D721Med (cell line): ENCODE results near the gene DIS3L2.

ENCODE experiments used
- DNase-seq: peaks from one replicate; pipeline ENCODE4 v3.0.0; 2011; ENCODE audit warnings: low spot score; ENCODE audit not compliant: insufficient read length
- FAIRE-seq: peaks from 2 replicates; lab custom pipeline; 2011; peaks lifted over from hg19 to GRCh38; lab: Jason Lieb, UNC
- CTCF ChIP-seq: IDR thresholded peaks from 2 replicates; pipeline ENCODE4 v1.5.1; 2012; ENCODE audit warnings: mild to moderate bottlenecking, control low read depth; ENCODE audit not compliant: insufficient read depth; ENCODE audit errors: missing control alignments

Gene DIS3L2

GRCh38 chr2:231920795-231921194 lies 40.7 kb upstream of the DIS3L2 start:
- no peak for FAIRE-seq
- DNase-seq, result peak; percentile 7
- TF ChIP-seq CTCF, result no peak

DNA sequence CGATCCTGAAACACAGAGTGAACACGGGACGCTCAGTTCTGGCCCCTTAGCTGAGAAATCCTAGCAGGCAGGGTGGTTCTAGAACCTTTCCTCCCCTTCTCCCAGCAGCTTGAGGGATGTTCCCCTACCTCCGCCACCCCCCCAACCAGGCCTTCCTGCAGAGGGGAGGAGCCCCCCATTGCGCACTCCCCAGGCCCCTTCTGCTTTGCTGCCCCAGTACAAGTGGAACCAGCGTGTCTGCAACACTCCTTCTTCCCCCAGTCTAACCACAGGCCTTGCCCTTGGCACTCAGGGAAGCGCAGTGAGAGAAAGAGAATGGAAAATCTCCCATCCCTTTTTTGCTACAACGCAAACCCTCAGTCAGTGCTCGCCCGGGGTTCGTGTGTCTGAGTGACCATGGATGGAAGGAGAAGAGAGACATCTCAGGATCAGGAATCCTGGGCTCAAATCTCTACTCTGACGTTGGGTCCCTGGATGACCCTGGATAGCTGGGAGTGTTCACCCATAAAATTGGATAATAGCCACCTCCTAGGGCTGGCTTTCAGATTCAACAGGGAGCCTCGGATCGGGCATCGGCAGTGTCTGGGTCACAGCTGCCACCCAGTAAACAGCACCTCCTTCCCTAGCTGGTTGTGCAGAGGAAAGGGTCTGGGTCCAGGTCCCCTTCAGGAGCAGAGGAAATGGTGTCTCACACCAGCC lies 39.1 kb upstream of the DIS3L2 start:
- FAIRE-seq, result no peak
- DNase-seq, result peak; percentile 7
- no peak for TF ChIP-seq CTCF

DNA sequence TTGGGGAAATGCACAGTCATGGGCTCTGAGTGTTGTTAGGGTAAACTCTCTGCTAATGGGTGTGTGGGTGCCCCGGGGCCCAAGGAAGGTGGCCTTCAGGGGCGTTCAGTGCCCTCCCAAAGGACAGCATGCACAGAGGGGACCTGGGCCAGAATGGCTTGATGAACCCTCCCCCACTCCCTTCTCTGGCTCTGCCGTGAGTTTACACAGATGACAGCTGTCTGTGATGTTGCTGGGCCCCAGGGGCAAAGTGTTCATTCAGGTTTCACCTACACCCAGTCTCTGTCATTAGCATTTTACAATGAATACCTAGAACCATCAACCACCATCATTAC lies 38.5 kb upstream of the DIS3L2 start:
- no peak for FAIRE-seq
- TF ChIP-seq CTCF, result no peak
- no peak for DNase-seq

- DNase-seq, result no peak
- FAIRE-seq, result no peak
These were observed 37.3 kb upstream of the DIS3L2 start for GRCh38 chr2:231923951-231924888.

DNA sequence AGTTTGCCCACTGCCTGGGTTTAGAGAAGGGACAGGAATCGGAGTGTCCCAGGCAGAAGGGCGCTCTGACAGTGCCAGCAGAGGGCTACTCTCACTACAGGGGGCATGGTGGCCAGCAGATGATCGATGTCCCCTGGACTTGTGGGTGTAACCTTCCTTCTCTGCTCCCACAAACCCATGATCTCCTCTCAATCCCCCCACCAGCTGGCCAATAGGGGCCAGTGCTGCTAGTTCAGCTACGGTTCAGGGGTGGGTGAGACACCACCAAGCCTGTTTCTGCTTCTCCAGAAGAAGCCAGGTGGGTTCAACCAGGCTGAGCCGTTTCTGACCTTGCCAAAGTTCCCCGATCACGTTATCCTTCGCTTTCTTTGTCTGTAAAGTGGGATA lies 36.6 kb upstream of the DIS3L2 start:
- TF ChIP-seq CTCF, result no peak
- FAIRE-seq (no peak), DNase-seq (no peak)

More at GRCh38 chr2:231923951-231924888, 37.3 kb upstream of the DIS3L2 start:
- no peak for TF ChIP-seq CTCF

DNA sequence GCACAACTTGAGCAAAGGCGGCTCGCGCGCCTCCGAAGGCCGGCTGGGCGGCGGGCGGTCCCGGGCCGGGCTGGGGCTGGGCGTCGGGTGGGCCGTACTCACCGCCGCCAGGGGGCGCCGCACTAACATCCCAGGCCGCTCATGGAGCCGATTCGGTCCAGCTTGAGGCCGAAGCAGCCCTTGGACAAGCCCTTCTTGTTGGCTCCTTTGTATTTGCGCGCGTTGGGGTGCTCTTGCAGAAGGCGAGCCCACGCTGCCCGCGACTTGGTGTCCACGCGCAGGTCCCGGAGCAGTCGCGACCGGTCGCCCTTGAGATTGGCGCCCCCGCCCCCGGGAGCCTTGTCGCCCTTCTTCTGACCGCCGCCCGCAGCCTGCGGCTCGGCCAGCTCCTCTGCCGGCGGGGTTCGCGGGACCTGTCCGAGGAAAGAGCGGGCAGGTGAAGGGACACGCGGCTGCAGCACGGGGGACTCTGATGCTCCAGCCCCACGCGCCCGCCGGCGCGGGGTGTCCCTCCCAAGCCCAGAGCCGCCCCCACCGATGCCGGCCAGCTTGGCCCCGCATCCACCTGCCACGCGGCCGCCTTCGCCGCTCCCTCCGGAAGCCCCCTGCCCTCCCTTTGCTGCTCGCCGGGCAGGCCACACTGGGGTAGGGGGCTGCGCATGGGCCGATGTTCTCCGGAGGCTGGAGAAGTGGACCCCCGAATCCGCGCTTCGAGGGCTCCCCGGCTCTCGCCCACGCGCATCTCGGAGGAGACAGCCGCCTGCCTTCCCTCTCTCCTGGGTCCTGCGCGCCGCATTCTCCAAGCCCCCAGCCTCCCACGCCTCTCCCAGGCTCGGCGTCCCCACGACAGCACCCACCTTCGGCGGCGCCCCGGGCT lies 36.0 kb upstream of the DIS3L2 start:
- FAIRE-seq, result no peak
- TF ChIP-seq CTCF, result peak; percentile 83

More for the DNA sequence above, 36.0 kb upstream of the DIS3L2 start:
- peak; percentile 84 for DNase-seq
